NCI-H2029 (cell line): ENCODE data around the gene RNF39.
A peak's percentile ranks its signal among the peaks of the same experiment; 100 is the strongest.
"Not testable (repeated sequence)": the region's sequence is repeated elsewhere in the genome, so short reads cannot be mapped to it uniquely, and the experiment has no call there.

Experiments used
- DNase-seq: peaks from one replicate; lab custom pipeline; 2025; lab: John Stamatoyannopoulos, UW

Gene RNF39

DNA sequence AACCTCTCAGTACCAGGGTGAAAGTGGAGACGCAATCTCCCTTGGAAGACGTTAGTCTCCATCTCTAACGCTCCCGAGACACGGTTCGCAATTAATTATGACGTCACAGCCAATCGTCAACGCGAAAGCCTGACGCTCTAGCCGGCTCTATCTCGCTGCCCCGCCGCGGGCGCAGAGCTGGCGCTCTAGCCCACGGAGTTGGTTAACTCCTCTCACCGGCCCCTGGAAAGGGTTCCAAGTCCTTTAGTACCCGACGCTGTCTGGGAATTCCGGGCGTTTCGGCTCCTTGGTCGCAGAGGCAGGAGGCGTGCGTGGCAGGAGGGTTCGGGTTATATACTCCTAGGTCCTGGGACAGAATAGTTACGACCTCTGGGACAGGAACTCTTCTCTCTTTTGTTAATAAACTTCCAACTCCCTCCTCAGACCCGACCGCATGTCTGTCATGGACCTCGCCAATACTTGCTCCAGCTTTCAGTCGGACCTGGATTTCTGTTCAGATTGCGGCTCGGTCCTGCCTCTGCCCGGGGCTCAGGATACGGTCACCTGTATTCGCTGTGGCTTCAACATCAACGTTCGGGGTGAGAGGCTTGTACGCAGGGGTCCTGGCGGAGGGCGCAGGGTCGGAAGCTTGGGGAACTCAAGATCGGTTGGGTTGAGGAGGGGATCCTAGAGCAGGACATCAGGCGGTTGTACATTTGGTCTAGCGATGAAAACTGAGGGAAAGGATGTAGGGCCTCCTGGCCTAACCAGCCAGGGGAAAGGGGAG is 14.3 kb downstream of the RNF39 start, which contains the start of gene POLR1H:
TSS of gene POLR1H (plus strand) at position 174 of the 766 bp plus-strand sequence. CDS start at position 434, 260 bp downstream.
- peak; percentile 97 for DNase-seq

GRCh38 chr6:30060606-30061091 is 14.9 kb downstream of the RNF39 start:
- DNase-seq, result no peak

DNA sequence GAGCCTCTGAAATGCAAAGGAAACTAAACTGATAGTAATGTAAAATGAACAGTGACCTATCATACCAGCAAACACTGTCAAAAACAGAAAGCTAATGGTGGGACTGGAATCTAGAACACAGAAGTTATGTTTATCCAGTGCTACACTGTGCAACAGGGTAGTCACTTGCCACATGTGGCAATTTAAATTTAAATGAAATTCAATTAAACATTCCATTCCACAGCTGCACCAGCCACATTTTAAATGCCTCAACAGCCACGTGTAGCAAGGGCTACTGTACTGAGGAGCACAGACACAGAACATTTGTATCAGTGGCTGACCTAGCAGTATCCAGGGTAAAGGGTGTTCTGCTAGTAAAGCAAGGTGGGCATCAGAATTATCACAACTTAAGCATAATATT is 20.1 kb downstream of the RNF39 start:
- DNase-seq, result no peak

DNA sequence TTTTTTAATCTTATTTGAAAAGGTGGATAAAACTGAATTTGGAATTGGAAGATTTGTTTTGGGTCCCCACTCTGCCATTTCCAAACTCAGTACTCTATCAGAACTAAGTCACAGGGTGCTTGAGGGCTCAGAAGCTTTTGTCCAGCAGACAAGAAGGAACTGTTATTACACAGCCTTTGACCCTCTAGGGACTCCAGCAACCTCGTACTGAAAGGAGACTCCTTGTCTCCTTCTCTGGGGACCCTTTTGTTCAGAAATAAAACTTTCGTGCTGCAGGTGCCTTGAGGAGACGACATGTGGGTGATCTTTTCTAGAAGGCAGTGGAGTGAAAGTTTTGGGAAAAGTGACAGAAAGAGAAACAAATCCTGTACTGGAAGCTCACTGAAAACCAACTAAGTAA is 21.9 kb downstream of the RNF39 start:
- no peak for DNase-seq

DNA sequence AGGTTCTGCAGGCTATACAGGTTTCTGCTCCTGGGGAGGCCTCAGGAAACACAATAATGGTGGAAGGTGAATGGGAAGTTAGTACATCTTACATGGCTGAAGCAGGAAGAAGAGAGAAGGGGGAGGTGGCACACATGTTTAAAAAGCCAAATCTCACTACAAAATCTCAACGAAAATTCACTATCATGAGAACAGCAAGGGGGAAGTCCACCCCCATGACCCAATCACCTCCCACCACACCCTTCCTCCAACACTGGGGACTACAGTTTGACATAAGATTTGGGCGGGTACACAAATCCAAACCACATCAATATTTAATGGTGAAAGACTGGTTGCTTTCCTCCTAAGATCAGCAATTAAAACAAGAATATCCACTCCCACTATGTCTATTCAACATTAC is 28.3 kb downstream of the RNF39 start:
- DNase-seq, result no peak

- no peak for DNase-seq
Measured at GRCh38 chr6:30044630-30045029, 30.9 kb downstream of the RNF39 start.

DNA sequence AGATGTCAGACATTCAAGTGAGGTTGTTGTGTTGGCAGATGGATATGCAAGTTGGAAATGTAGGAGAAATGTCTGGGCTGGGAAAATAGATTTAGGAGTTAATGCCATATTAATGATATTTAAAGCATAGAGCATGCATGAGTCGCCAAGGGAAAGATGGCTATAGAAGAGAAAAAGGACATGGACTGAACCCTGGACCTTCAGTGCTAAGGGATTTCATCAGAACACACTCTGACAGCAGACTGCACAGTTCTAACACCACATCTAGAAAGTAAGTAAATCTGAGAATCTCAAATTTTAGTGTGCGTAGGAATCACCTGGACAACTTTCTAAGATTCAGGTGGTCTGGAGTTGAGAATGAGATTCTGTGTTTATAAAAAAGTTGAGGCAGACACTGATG is 31.8 kb downstream of the RNF39 start:
- DNase-seq, result no peak

DNA sequence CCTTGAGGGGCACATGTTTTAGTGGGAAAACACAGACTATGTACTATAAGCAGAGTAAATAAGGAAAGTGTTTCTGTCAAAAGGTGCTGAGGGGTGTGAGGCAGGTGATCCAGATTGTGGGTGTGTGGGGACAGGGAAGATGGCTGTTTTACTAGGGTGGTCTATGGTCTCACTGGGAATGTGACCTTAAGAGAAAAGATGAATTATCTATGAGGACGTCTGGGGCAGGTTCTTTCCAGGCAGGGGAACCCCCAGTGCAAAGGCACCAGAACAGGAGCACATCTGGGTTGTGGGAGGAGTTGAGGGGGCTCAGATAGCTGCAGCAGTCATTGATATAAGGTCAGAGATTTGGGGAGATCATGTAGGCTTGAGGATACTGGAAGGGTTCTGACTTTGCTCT is 32.7 kb downstream of the RNF39 start:
- no peak for DNase-seq

DNA sequence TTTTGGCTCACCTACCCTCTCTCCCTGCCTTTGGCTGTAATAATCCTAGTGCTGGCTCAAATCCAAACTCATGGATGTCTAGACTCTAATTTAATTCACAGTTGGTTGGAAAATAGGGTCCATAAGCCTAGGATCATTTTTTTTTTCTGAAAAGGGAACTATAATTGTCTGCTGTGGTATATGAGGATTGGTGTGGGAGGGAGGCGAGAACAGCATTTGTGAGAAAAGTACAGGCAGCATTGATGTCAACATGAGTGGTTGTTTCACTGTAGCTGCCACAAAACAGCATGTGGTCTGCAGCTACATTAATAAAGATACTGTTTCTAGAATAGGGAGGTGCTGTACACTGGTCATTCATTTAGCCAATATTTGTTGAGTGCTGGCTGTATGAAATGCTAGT is 33.1 kb downstream of the RNF39 start:
- DNase-seq, result no peak

GRCh38 chr6:30041821-30042220 is 33.7 kb downstream of the RNF39 start:
- DNase-seq, result no peak

- DNase-seq, result no peak
Measured at GRCh38 chr6:30041221-30041620, 34.3 kb downstream of the RNF39 start.

GRCh38 chr6:30037182-30037788 is 38.3 kb downstream of the RNF39 start:
- DNase-seq, result no peak

GRCh38 chr6:30035784-30036183 is 39.8 kb downstream of the RNF39 start:
- no peak for DNase-seq

- DNase-seq, result not testable (repeated sequence)
Measured at GRCh38 chr6:30033440-30033839, 42.1 kb downstream of the RNF39 start.

- DNase-seq, result no peak
Measured at GRCh38 chr6:30031381-30031780, 44.2 kb downstream of the RNF39 start.

DNA sequence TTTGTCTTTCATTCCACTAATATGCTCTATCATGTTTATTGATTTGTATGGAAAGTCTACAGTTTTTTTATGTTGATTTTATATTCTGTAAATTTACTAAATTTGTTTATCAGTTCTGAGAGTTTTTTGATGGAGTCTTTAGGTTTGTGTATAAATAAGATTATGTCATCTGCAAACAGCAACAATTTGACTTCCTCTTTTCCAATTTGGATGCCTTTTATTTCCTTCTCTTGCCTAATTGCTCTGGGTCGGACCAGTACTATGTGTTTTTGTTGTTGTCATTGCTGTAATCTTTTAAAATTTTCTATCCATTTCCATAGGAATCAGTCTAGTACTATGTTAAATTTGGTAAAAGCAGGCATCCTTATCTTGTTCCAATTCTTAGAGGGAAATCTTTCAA is 46.0 kb downstream of the RNF39 start:
- no peak for DNase-seq

GRCh38 chr6:30025186-30025585 is 50.4 kb downstream of the RNF39 start:
- DNase-seq, result no peak

GRCh38 chr6:30022712-30023111 is 52.9 kb downstream of the RNF39 start:
- DNase-seq, result not testable (repeated sequence)

DNA sequence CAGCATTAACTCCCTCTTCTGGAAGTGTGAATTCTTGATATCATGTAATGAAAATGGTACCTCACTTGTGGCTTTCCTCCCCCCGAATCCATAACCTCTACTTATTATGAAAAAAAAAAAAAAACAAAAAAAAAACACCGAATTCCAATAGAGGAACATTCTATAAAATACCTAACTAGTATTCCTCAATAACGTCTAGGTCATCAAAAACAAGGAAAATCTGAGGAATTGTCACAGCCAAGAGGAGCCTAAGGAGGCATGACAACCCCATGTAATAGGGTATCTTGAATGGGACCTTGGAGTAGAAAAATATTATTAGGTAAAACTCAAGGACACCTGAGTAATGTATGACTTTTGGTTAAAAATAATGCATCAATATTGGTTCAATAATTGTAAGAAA is 53.4 kb downstream of the RNF39 start:
- no peak for DNase-seq

- no peak for DNase-seq
Measured at GRCh38 chr6:30020626-30021025, 54.9 kb downstream of the RNF39 start.
